WERI-Rb-1 (cell line): ENCODE data around the gene DAB1.

Experiments
- DNase-seq: peaks from one replicate; pipeline ENCODE4 v3.0.0-alpha.2; 2020
- H3K27ac ChIP-seq: fragments of 250-450 bp; sonication (Bioruptor Pico); 2 replicates; pipeline ENCODE4 v1.5.1; 2020; ENCODE audit warnings: mild to moderate bottlenecking, moderate library complexity
- H3K27me3 ChIP-seq: fragments of 250-450 bp; sonication (Bioruptor Pico); 2 replicates; pipeline ENCODE4 v1.5.1; 2021; ENCODE audit warnings: mild to moderate bottlenecking, low read depth, moderate library complexity; ENCODE audit not compliant: insufficient read depth, severe bottlenecking
- H3K36me3 ChIP-seq: fragments of 250-450 bp; sonication (Bioruptor Pico); 2 replicates; pipeline ENCODE4 v1.5.1; 2020; ENCODE audit warnings: mild to moderate bottlenecking, moderate library complexity
- H3K4me3 ChIP-seq: 2 replicates; pipeline ENCODE4 v1.5.1; 2011; ENCODE audit warnings: low read depth, mild to moderate bottlenecking, control low read depth, low read length
- H3K9me3 ChIP-seq: fragments of 250-450 bp; sonication (Bioruptor Pico); 2 replicates; pipeline ENCODE4 v1.5.1; 2021; ENCODE audit warnings: mild to moderate bottlenecking, moderate library complexity; ENCODE audit not compliant: severe bottlenecking
- CTCF ChIP-seq: IDR thresholded peaks from 2 replicates; pipeline ENCODE4 v1.5.1; 2011; ENCODE audit warnings: low read depth, mild to moderate bottlenecking, control low read depth, inconsistent platforms, low read length

DAB1 gene

DNA sequence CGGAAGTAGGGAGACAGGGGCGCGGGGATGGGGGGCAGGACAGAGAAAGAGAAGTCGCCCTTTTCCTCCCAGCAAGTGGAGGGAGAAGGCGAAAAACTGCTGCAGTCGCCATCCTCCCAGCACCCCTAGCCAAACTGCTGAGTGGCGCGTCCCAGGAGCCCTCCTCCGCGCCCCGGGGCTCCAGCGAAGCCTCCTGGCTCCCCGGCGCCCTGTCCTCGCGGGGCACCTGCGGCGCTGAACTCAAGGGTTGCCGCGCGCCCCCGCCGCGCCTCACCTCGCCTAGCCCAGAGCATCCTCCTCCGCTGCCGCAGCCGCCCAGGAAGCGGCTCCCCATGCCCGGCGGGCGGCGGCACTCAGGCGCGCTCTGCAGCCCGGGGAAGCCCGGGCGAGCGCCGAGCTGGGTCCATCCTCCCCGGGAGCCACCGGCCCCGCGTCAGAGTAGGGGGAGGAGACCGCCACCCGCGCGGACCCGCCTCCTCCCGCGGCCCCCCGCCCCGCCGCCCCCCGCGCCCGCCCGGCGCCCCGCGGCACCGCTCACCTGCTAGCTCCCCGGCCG is at the start of gene DAB1:
Gene DAB1 (minus strand): TSS at position 405 of the 556 bp plus-strand sequence. CDS start 133,030 bp downstream, outside the sequence.
- Histone ChIP-seq H3K9me3 (no peaks in the 10 kb centered on the region), H3K27me3 (peaks cover 12% of the 10 kb centered on the region), H3K4me3 (peak within 1 kb of the TSS; percentile 43)

GRCh38 chr1:57473448-57473847 is 49.6 kb upstream of the DAB1 start:
- TF ChIP-seq CTCF, result no peak
- Histone ChIP-seq H3K36me3 (no peaks in the 10 kb centered on the region), H3K9me3 (no peaks in the 10 kb centered on the region), H3K27me3 (no peaks in the 10 kb centered on the region), H3K27ac (no peak overlapping the region), H3K4me3 (no peak overlapping the region)
- no peak for DNase-seq

More for the DNA sequence above, at the start of gene DAB1:
- Histone ChIP-seq H3K27ac (no peak within 1 kb of the TSS), H3K36me3 (no peaks in the 10 kb centered on the region)
- TF ChIP-seq CTCF, result no peak
- DNase-seq, result peak; percentile 24

DNA sequence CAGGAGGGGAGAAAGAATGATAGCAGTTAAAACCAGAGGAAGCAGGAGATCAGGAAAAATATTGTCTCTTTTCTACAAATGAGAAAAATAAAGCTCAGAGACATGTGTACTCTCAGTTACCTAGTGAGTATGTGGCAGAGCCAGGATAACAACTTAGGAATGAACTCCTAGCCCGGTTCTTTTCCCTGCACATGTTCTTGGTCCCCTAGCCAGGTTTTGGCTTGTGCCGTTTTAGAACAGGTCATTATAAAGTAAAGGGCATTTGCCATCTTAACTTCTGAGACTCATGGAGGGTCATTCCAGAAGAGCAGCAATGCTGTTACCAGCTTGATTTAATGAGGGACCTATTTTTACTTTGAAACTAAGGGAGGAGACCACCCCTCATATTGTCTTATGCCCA is 48.1 kb upstream of the DAB1 start:
- Histone ChIP-seq H3K27me3 (no peaks in the 10 kb centered on the region), H3K36me3 (no peaks in the 10 kb centered on the region), H3K4me3 (no peak overlapping the region), H3K27ac (no peak overlapping the region), H3K9me3 (no peaks in the 10 kb centered on the region)
- no peak for DNase-seq
- no peak for TF ChIP-seq CTCF

GRCh38 chr1:57470036-57470435 is 46.2 kb upstream of the DAB1 start:
- H3K27ac ChIP-seq, result no peak overlapping the region

GRCh38 chr1:57468641-57469523 is 45.0 kb upstream of the DAB1 start:
- Histone ChIP-seq H3K4me3 (no peak overlapping the region), H3K27me3 (no peaks in the 10 kb centered on the region), H3K36me3 (no peaks in the 10 kb centered on the region), H3K27ac (no peak overlapping the region), H3K9me3 (no peaks in the 10 kb centered on the region)
- no peak for DNase-seq
- no peak for TF ChIP-seq CTCF

More at GRCh38 chr1:57470036-57470435, 46.2 kb upstream of the DAB1 start:
- Histone ChIP-seq H3K9me3 (no peaks in the 10 kb centered on the region), H3K27me3 (no peaks in the 10 kb centered on the region), H3K36me3 (no peaks in the 10 kb centered on the region), H3K4me3 (no peak overlapping the region)
- DNase-seq, result no peak
- TF ChIP-seq CTCF, result no peak
